AML-193 (cell line): Measurements from ENCODE around the gene LEPROT.
"Not testable (repeated sequence)": the region's sequence is repeated elsewhere in the genome, so short reads cannot be mapped to it uniquely, and the experiment has no call there.

Experiments
- DNase-seq, 2 experiments: peaks; one replicate each; lab custom pipeline; 2025; lab: John Stamatoyannopoulos, UW

LEPROT gene, protein sequence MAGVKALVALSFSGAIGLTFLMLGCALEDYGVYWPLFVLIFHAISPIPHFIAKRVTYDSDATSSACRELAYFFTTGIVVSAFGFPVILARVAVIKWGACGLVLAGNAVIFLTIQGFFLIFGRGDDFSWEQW

DNA sequence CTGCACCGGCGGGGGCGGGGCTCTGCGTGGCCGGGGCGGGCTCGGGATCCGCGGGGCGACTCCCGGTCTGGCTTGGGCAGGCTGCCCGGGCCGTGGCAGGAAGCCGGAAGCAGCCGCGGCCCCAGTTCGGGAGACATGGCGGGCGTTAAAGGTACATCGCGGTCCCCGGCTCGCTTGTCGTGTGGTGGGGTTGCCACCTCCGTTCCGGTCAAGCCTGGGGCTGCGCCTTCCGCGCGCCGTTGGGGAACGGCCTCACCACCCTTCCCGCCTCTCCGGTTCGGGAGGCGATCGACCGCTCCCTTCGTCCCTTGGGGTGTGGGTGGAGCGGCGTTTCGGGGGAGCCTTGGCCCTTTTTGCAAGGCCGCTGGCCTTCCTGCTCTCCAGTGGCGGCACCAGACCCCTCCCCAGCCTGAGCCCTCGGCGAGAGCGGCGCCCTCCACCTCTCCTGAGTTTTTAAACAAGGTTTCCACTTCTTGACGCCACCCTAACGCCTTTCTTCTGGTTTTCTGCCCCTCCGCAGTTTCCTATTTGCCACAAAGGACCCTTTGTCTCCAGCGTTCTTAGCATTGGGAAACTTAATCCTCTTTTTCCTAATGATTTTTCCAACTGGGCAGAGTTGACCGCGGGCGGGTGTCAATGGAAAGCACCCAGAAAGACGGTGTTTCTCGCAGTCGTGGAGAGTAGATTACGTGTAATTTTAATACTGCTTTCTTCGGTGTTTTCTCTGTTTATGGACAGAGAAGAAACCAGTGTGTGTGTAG lies at the start of gene LEPROT, which contains the start of gene LEPR:
Gene LEPROT (plus strand): TSS at position 79 of the 761 bp plus-strand sequence. CDS start 57 bp downstream, at position 136.
Gene LEPR (plus strand): TSS at position 79 of the 761 bp plus-strand sequence. CDS start 144,898 bp downstream, outside the sequence.
- DNase-seq = peak; percentile 35 to 52

DNA sequence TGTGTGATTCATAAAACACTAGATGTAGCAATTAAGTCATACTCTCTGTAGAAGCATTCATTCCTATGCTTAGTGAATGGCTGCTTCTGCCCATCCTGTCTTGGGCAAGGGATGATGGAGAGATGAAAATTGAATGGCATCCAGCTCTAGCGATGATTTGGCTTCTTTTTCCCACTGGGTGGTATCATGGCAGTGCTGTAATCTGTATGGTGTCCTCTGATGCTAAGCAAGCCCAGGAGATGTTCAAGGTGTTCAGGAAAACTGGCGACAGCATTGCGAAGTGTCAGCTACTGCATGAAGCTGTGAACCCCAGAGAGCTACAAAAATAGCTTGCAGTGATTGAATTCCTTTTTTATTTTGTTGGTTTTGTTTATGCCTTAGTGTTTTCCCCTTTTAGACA lies 48.9 kb upstream of the LEPROT start:
- DNase-seq = no peak

DNA sequence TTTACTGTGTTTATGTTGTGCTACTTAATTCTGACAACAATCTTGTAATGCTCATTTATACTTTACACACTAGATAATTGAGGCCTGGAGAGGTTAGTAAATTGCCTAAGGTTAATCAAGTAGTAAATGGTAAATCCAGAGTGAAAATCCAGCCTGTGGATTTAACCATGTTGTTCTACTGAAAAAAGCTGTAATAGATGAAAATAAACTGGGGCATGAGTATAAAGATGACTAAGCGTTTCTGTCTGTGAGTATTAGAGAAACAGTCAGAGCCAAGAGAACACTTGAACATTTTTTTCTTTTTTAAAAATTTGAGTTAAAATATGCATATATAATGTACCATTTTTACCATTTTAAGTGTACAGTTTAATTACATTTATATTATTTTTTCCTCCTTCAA lies 47.9 kb upstream of the LEPROT start:
- no peak for DNase-seq

DNA sequence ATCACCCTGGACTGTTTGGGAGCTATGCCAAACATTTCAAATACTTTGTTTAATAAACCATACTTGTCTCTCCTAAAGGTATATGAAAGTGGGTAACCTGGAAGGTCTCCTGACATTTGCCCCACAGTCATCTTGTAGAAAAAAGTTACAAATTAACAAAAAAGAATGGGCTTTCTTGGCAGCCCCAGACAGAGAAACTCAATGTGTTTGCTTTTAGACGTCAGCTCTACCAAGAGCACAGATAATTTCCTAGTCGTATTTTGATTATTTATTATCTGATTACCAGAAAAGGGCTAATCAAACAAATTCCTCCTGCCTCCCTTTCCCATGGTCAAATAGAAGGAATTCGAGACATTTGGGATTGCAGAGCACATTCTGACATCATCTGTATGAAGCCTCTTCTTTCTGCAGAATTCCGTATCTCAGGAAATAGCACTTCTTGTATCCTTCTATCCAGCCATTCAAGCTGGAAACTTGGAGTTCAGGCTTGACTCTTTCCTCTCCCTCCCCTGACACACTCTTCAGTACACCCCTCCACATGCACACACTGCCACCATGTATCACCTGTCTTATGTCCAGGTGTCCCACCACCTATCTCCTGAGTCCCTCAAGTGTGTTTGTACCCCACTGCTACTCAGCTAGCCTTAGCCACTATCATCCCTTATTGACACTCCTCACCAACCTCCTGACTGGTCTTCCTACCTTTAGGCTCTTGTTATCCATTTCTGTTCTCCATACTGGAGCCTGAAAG lies 42.8 kb upstream of the LEPROT start:
- DNase-seq = no peak

DNA sequence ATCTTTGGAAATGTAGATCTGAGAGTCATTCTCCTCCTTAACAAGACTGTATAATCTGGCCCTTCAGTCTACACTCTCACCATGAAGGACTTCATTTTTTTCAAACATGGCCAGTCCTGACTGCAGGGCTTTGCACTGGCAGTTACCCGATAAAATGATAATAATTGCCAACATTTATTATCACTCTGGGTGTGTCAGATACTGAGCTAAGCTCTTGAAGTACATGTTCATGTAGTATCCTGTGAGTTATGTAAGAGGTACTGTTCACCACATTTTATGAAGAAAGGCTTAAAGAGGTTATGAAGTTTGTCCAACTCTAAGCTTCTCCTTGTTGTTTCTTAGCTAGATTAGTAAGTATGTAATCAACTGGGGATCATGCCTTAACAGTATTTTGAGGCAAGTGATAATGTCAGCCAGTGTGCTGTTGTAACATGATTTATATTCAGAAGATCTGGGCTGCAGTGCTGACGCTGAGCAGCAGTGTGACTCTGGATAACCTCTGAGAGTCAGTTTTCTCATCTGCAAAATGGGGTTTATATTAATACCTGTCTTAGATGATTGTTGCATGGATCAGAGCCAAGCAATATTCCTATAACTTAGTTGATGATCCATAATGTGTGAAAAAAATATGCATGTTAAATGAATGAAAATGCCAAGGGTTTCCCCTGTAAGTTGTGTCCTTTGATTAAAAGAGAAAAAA lies 42.1 kb upstream of the LEPROT start:
- DNase-seq = no peak

DNA sequence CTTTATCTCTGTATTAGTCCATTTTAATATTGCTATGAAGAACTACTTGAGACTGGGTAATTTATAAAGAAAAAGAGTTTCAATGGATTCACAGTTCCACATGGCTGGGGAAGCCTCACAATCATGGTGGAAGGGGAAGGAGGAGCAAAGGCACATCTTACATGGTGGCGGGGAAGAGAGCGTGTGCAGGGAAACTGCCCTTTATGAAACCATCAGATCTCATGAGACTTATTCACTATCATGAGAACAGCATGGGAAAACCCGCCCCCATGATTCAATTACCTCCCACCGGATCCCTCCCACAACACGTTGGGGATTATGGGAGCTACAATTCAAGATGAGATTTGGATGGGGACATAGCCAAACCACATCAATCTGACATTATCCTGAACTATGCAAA lies 36.0 kb upstream of the LEPROT start:
- DNase-seq = not testable (repeated sequence)

DNA sequence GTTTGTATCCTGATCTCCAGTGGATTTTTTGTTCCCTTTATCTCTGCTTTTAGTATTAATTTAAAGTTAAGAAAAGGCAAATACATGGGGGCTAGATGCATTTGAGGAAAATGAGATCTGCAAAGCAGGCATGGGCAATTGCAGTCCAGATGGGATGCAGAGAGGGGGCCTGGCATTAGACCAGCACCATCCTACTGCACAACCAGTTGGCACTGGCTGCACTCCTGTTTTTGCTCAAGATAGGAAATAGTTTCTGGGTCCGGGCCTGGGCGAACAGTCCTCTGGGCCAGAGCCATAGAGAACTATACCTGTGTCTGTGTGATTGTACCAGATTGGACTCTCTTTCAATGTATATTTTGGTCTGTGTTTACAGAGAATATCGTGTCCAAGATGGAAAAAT lies 34.0 kb upstream of the LEPROT start:
- DNase-seq = no peak

DNA sequence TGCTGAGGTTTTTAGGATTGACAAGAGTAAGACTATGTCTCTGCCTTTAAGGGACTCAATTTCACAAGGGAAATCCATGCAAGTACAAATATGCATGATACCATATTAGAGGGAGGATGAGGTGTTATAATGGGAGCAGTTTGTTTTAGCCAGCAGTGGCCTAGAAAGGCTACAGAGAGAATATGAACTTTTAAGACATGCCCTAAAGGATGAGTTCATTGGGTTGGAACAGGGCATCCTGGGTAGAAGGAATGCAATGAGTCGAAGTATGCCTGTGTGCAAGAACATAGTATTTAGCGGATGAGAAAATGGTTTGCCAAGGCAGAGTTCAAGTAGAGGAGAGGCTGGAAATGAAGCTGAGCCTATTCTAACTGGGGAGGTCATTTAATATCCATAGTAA lies 32.6 kb upstream of the LEPROT start:
- DNase-seq = no peak

DNA sequence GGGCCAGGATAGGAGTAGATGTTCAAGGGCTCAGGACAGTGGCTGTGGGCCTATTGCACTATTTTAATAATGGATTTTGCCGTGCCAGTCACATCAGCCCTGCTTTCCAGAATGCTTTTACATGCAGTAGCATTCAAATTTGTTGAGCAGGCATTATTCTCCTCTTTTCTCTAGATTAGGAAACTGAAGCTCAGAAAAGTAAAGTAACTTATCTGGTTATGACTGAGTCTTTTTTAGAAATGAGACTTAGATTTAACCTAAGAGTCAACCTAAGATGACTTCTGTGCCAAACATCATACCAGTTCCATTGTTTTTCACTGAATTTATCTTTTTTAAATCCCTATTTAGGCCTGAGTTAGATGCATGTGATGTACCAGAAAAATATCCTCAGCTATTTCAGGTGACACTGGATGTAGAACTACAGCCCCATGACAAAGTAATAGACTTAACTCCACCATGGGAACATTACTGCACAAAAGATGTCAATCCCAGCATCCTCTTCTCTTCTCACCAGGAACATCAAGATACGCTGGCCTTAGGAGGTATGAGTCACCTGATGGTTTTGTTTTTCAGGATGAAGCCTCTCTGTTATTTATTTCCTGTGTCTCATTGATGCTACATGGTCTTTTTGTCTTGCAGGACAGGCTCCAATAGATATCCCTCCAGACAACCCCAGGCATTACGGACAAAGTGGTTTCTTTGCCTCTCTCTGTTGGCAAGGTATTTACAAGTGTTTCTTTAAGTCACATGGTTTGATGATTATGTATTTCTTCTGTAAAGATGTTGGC lies 31.4 kb upstream of the LEPROT start:
- no peak for DNase-seq

DNA sequence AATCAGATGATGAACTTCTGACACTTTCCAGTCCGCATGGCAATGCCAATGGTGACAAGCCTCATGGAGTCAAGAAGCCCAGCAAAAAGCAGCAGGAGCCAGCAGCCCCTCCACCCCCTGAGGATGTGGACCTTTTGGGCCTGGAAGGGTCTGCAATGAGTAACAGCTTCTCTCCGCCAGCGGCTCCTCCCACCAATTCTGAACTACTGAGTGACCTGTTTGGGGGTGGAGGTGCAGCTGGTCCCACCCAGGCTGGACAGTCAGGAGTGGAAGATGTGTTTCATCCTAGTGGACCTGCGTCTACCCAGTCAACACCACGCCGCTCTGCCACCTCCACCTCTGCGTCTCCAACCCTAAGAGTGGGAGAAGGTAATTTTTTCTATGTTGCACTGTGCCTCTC lies 28.0 kb upstream of the LEPROT start:
- no peak for DNase-seq

DNA sequence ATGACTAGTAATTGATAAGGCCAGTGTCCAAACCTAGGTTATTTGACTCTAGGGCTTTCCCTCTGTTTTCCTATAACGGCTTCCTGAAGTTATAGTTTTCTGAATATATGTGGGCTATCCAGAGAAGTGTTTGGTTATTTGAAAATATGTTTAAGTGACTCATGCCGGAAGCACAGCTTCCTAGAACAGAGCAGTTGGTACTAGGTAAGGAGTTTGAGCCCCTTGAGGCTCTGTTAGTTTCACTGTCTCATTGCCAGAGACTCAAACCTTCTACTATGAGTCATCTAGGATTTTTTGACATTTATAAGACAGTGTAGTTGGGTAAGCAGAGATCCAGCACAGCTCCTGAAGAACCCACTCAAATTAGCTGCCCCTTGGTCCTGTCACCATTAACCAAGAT lies 27.1 kb upstream of the LEPROT start:
- DNase-seq = no peak

DNA sequence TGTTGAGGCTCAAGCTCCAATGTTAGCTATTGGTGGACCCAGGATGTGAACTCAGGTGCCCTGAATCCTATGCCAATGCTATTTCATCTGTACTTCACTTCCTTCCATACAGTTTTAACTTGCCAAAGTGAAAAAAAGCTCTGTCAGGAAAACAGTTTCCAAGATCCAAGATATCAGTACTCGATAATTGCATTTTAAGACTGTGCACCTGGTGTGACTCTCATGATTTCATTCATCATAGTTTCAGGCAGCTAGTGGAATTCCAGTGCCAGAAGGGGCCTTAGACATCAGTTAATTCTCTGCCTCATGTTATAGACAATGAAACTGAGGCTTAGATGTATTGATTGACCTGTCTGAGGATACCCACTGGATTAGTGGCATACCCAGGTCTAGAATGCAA lies 26.5 kb upstream of the LEPROT start:
- DNase-seq = no peak

DNA sequence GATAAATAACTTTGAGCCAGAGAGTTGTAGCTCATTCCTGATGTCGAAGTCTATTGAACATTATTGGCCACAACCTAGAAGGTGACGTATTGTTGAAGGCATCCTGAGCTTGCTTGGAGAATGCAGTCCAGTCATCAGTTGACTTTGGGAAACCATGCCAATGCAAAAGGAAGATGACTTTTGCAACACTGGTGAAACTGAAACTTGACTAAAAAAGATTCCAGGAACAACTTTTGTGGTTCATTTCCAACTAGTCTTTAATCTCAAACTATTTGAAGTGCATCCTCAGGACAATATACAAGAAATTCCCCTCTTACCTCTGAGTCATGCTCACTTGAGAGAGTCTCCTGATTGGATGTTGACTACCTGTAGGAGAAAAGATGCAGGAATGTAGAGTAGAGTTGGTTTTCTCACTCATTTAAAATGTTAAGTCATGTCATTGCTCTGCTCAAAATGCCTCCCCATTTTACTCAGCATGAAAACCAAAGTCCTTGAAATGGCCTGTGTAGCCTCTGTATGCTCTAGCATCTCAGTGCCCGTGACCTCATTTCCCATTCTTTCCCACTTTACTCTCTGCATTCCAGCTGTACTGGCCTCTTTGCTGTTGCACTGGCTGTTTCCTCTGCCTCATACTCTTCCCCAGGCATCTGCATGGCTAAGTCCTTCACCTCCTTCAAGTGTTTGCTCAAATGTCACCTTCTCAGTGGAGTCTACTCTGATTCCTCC lies 24.4 kb upstream of the LEPROT start:
- no peak for DNase-seq

DNA sequence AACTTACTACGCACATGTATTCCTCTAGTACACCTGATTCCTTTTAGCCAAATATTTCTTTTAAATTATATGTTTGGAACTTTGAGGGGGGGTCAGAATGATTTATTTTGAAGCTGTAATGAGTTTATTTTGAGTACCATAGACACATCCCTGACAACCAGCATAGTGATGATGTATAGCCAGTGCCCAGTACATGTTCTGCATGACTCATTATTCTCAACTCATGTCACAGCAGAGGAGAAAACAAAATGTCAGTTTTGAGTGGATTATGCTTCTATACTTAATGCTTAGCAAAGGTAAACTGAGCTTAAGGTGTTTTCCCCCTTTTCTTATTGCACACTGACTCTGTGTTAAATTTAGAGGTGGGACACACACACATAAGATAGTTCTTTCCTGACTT lies 22.4 kb upstream of the LEPROT start:
- no peak for DNase-seq

DNA sequence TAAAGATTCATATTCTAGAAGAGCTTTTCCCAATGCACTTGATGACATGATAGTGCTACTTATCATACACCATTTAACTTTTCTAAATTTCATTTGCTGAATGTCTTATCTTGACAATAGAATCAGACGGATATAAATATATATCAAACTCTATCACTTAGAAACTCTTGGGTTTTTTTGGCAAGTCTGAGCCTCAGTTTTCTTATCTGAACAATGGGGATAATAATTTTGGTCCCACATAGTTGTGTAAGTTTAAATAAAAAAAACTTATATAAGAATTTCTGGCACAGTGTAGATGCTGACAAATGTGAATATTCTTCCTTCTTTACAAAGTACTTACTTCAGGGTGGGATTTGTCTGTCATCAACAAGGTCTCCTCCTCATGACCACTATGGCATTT lies 21.5 kb upstream of the LEPROT start:
- DNase-seq = no peak

DNA sequence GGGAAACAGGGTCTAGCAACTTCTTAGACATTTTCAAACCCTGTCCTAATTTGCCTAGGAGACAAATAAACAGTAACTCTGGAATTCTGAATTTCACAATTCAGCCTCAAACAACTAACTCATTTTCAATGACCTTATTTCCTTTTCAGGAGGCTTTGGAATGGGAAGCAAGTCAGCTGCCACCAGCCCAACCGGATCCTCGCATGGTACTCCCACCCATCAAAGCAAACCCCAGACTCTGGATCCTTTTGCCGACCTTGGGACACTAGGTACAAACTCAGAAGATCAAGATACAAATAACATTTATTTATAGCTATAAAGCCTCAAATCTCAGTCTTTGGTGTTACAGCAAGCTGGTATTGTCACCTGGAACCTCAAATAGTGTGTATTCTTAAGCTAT lies 18.9 kb upstream of the LEPROT start:
- no peak for DNase-seq

DNA sequence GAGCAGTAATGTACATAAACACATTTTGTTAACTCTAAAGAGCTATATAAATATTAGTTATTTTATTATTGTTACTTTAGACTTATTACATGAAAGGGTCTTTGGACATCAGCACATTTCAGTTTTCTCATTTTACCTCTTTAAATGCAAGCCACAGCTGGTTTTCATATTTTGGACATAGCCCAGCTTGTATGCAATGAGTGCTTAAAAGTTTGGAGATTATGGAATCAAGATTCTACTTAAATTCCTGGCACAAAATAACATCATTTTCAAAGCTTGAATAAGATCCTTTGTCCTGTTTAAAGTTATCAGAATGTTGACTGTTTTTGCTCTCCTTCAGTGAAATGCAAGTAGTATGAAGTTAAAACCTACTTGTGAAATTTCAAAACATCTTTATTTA lies 15.5 kb upstream of the LEPROT start:
- no peak for DNase-seq

DNA sequence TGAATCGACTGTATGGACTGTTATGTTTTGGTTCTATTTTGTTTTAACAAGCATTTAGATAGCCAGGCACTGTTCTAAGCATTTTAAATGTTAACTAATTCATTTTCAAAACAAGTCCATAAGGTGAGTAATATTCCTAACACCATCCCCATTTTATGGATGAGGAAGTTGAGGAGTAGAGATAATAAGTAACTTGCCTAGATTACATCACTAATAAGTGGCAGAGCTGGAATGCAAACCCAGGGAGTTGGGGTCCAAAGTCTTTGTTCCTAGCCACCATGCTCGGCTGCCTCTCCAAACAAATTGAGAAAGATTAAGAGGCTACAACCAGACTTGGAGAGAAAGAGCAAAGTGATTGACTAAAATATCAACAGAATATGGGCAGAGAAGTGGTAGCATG lies 12.6 kb upstream of the LEPROT start:
- DNase-seq = no peak

DNA sequence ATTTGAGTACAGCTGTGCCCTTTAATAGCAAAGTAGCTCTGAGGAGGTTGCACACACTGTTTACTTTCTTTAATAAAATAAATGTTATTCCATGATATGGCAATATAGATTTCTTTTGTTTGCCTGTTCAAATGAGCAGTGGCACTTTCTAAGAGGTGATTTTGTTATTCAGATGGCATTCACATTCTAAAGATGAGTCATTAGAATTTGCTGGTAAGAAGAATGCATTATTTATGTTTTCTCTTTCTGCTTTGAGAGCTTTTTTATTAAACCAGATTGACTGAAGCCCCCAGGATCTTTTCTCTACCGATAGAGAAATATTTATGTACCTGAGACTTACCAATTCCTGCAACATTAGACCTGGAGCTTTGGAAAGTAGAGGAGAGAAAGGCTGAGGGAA lies 11.2 kb upstream of the LEPROT start:
- no peak for DNase-seq

DNA sequence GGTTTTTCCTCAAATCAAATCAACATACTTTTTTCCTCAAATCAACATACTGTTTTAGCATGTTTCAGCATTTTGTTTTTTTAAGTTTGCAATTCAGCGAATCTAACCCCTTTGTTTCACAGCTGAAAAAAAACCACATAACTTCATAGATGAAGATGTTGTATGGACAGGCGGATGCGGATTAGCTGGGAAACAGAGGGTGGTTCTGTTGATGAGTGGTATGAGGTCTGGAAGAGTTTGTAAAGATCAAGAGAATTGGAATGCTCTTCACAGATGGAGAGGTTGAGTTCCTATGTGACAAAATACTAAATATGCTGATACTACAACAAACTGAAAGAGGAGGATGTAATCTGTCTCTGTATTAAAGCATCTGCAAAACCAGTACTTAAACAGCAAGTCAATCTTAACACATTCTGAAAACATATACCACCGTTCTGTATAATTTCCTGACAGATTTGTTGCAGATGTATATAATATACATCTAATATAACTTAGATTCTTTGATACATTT lies 10.6 kb upstream of the LEPROT start:
- DNase-seq = no peak
